Muscle of leg (tissue), 11 donors: Measurements from ENCODE around the gene TACC2. TPM values are rescaled to one million over a fixed set of nuclear protein-coding genes. Genes with fewer than 3 reads are reported as not detected.

Experiments
- DNase-seq: peaks from one replicate; pipeline ENCODE4 v3.0.0; 2013
- H3K27ac ChIP-seq: one replicate; pipeline ENCODE4 v1.5.1; 2013; ENCODE audit warnings: mild to moderate bottlenecking, low read length, control low read depth
- H3K27me3 ChIP-seq: one replicate; pipeline ENCODE4 v1.6.1; 2013; ENCODE audit warnings: low read length; ENCODE audit not compliant: control insufficient read depth, insufficient read depth
- H3K36me3 ChIP-seq: one replicate; pipeline ENCODE4 v1.6.1; 2013; ENCODE audit warnings: low read length; ENCODE audit not compliant: control insufficient read depth, insufficient read depth
- H3K4me1 ChIP-seq: one replicate; pipeline ENCODE4 v1.6.1; 2013; ENCODE audit warnings: low read length; ENCODE audit not compliant: control insufficient read depth, insufficient read depth
- H3K4me3 ChIP-seq: one replicate; pipeline ENCODE4 v1.5.1; 2013; ENCODE audit warnings: low read length, control low read depth
- H3K9me3 ChIP-seq: replicated peaks from 2 replicates; pipeline ENCODE4 v1.6.1; 2013; ENCODE audit warnings: low read depth, low read length; ENCODE audit not compliant: control insufficient read depth
- WGBS: methylation state at CpG from one replicate; pipeline ENCODE4 v1.1.5; 2013; ENCODE audit warnings: missing lambda C conversion rate; ENCODE audit not compliant: insufficient coverage; 5-methylcytosine and 5-hydroxymethylcytosine counted together
- polyA plus RNA-seq, 8 donors: library from polyadenylated mRNA; unstranded; fragments of 120-200 nt; gene quantifications; one replicate each; pipeline versions ENCODE4 v1.2.1 to v1.2.3, GENCODE V29; 2013; ENCODE audit warnings: inconsistent platforms in 1 of 8, low replicate concordance in 1 of 8; ENCODE audit not compliant: insufficient read length in 8 of 8, insufficient read depth in 1 of 8
- total RNA-seq: library from RNA; stranded (reverse); fragments of 120-200 nt; gene quantifications from one replicate; pipeline ENCODE4 v1.2.4, GENCODE V29; 2013

Gene TACC2
- total and polyA plus RNA-seq, 9 donors: 53.6 to 132 (median 104) TPM

DNA sequence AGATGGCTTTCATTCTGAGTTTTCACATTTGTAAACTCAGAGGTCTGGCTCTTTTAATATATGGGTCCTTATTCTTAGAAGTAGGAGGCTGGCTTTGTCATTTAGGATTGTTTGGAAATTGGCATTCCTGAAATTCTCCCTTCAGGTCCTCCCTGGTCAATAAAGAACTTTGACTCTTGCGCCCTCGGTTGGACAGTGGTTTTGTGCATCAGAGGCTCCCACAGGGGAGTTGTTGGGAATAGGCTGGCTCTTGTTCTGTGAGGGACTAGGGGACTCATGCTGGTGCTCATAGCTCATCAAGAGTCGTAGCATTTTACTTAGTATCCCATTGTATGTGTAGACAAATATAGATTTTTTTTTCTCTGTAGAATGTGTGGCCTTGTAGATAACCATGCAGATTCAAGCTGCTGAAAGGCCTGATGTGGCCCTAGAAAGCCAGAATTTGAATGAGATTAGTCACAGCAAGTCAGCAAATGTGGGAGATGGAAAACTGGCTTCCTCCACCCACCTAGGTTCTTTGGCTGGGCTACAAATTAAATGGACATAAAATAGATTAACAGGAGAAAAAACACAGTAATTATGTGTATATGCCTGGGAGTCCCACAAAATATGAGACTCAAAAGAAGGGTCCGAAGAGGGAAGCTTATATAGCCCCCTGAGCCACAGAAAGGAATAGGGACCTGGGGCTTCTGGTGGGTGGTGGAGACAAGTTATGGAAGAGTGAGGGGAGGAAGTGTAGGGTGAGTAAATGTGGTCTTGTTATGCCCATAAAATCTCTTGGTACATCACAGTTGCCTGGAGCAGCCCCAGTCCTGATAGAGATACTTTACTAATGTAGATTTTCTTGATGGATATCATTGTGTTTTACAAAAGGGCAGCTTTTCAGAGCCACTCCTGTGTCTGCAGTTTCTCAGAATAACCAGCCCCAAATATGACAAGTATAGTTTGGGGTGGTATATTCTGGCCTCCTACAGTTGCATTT is 187.6 kb downstream of the TACC2 start:
- Histone ChIP-seq H3K9me3 (no peaks in the 10 kb centered on the region), H3K4me3 (no peak overlapping the region), H3K36me3 (peaks cover 4% of the 10 kb centered on the region), H3K27ac (no peak overlapping the region), H3K27me3 (no peaks in the 10 kb centered on the region), H3K4me1 (peaks cover 32% of the 10 kb centered on the region)
- 100% methylated on average over 1 of the region's 4 CpGs for WGBS
- DNase-seq: no peak

DNA sequence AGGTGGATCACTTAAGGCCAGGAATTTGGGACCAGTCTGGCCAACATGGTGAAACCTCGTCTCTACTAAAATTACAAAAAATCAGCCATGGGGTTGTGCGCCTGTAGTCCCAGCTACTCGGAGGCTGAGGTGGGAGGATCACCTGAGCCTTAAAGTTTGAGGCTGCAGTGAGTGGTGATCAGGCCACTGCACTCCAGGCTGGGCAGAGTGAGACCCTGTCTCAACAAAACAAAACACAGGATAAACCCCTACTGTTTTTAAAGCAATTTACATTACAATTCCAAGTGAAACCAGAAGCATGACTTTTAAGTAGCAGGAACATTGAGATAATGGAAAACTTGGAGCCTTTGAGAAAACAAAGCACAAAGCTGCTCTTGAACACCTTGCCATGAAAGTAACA is 189.7 kb downstream of the TACC2 start:
- Histone ChIP-seq H3K9me3 (no peaks in the 10 kb centered on the region), H3K4me1 (peaks cover 29% of the 10 kb centered on the region), H3K27me3 (no peaks in the 10 kb centered on the region), H3K27ac (no peak overlapping the region), H3K36me3 (peaks cover 4% of the 10 kb centered on the region), H3K4me3 (no peak overlapping the region)
- WGBS: no CpG with 5 or more reads among the region's 3 CpGs
- no peak for DNase-seq

DNA sequence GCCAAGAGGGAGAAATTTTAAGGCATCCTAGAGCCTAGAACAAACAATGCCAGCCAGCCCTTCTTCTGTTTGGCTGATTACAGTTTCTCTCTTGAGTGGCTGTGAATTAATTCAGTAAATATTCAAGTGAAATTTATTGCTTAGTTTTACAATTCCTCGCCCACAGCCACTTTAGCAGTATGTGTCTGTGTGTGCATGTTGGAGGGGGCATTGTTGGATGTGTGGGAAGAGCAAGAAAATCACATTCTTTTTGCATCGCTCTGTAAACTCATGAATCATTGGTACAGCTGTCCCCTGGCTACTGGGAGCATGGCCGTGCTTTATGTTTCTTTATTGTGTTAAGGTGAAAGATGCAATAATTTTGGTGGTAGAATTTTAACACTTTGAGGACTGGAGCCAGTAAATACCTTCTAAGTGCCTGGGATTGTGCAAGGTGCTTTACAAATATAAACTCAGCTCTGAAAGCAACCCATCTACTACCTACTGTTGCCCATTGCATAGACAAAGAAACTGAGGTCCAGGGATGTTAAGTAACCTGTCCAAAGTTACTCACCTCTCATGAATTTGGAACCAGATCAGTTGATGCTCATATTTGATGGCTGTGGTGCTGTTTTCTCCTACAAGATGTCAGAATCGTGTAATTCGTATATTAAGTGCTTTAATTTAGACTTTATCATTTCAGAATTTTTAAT is 192.2 kb downstream of the TACC2 start:
- H3K9me3 ChIP-seq: no peaks in the 10 kb centered on the region
- 100% methylated on average over 1 of the region's 5 CpGs for WGBS
- no peak overlapping the region for H3K27ac ChIP-seq
- peaks cover 32% of the 10 kb centered on the region for H3K4me1 ChIP-seq
- peaks cover 2% of the 10 kb centered on the region for H3K36me3 ChIP-seq
- no peak overlapping the region for H3K4me3 ChIP-seq
- DNase-seq: no peak
- H3K27me3 ChIP-seq: no peaks in the 10 kb centered on the region

DNA sequence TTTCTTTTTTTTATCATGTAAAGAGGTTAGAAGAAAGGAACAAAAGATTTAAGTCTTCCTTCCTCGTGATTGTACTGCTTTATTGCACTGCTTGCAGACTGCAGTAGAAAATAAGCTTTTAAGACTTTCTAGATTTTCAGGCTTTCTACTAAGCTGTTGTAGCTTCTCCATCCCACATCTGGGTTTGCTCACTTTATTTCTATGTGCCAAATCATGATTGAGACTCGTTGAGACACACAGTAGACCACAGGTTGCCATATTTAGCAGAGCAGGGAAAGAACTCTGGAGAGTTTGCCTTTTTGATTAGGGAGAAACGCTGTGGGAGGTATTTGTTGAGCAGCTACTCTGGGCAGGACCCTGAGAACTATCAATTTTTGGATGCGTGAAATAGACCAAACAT is 192.9 kb downstream of the TACC2 start:
- H3K9me3 ChIP-seq: no peaks in the 10 kb centered on the region
- no peak overlapping the region for H3K4me3 ChIP-seq
- H3K27ac ChIP-seq: peak overlapping the region; percentile 63
- H3K36me3 ChIP-seq: peaks cover 2% of the 10 kb centered on the region
- peak; percentile 61 for DNase-seq
- no peaks in the 10 kb centered on the region for H3K27me3 ChIP-seq
- 18% methylated on average over 3 of the region's 4 CpGs for WGBS
- peaks cover 37% of the 10 kb centered on the region for H3K4me1 ChIP-seq

DNA sequence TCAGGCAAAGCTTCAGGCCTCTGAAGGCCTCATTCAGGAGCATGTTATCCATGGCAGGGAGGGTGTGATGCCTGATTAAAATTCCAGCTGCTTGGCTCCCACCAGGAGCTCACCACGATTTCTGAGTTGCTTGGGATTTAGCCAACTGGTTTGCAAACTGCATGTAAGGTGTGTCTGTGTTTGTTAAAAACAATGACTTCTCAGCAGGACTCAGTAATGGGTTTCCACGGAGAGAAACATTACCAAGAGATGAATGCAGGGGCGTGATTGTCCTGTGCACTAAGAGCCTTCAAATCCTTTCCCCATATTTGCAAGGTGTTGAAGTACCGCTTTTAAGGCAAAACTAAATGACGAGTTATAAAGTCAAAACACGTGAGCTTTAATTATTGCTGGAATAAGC is 193.3 kb downstream of the TACC2 start:
- no peak overlapping the region for H3K4me3 ChIP-seq
- WGBS: 62% methylated on average over 6 of the region's 6 CpGs
- peaks cover 41% of the 10 kb centered on the region for H3K4me1 ChIP-seq
- DNase-seq: no peak
- peak overlapping the region; percentile 63 for H3K27ac ChIP-seq
- no peaks in the 10 kb centered on the region for H3K9me3 ChIP-seq
- no peaks in the 10 kb centered on the region for H3K27me3 ChIP-seq
- H3K36me3 ChIP-seq: peaks cover 2% of the 10 kb centered on the region

DNA sequence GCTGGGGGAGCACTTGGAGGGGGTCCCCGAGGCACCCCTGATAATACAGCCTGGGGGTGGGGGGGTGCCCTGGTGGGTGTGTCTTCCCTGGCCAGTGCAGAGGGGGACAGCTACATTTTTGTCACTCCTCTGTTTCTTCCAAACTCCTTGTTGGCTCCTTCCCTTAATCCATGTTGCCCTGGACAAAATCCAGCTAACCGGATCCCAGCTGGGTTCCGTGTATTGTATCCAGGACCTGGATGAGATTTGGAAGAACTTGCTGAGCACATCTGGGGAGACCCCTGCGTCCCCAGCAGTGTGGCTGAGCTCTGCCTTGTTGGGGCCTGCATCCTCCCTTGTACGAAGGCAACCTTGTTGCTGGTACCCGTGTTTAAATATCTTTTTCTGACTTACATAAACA is 195.3 kb downstream of the TACC2 start:
- peak; percentile 61 for DNase-seq
- H3K27ac ChIP-seq: no peak overlapping the region
- peaks cover 2% of the 10 kb centered on the region for H3K36me3 ChIP-seq
- H3K27me3 ChIP-seq: no peaks in the 10 kb centered on the region
- peaks cover 49% of the 10 kb centered on the region for H3K4me1 ChIP-seq
- 40% methylated on average over 1 of the region's 6 CpGs for WGBS
- no peak overlapping the region for H3K4me3 ChIP-seq
- no peaks in the 10 kb centered on the region for H3K9me3 ChIP-seq

DNA sequence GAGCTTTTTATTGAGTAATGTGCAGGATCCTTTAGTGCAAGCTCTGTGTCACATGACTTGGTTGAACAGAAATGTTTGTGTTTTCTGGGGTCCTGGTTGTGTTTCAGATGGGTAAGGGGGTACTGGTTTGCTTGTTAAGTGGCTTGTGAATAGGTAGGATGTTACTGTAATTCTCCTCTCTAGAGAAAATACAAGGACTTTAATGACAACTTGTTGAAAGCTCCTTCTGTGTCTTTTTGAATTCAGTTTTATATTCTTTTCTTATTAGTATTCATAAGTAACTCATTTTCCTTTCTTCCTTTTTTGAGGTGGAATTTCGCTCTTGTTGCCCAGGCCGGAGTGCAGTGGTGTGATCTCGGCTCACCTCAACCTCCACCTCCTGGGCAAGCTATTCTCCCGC is 196.7 kb downstream of the TACC2 start:
- DNase-seq: no peak
- Histone ChIP-seq H3K9me3 (no peaks in the 10 kb centered on the region), H3K4me1 (peaks cover 56% of the 10 kb centered on the region), H3K4me3 (no peak overlapping the region), H3K36me3 (no peaks in the 10 kb centered on the region), H3K27me3 (no peaks in the 10 kb centered on the region), H3K27ac (no peak overlapping the region)
- no CpG with 5 or more reads among the region's 4 CpGs for WGBS

- Histone ChIP-seq H3K4me1 (peaks cover 55% of the 10 kb centered on the region), H3K36me3 (no peaks in the 10 kb centered on the region), H3K9me3 (no peaks in the 10 kb centered on the region), H3K27me3 (no peaks in the 10 kb centered on the region), H3K4me3 (no peak overlapping the region), H3K27ac (peak overlapping the region; percentile 25)
- WGBS: 37% methylated on average over 10 of the region's 19 CpGs
- DNase-seq: peak; percentile 83
Measured at GRCh38 chr10:122186816-122187810, 198.2 kb downstream of the TACC2 start.

GRCh38 chr10:122188706-122189105 is 199.7 kb downstream of the TACC2 start:
- H3K4me3 ChIP-seq: no peak overlapping the region
- 76% methylated on average over 5 of the region's 11 CpGs for WGBS
- no peak for DNase-seq
- H3K36me3 ChIP-seq: no peaks in the 10 kb centered on the region
- H3K9me3 ChIP-seq: no peaks in the 10 kb centered on the region
- no peak overlapping the region for H3K27ac ChIP-seq
- no peaks in the 10 kb centered on the region for H3K27me3 ChIP-seq
- peaks cover 47% of the 10 kb centered on the region for H3K4me1 ChIP-seq
